ENCODE results near the gene TGM4. TPM values are rescaled to one million over a fixed set of nuclear protein-coding genes. Genes with fewer than 3 reads are reported as not detected.

Gene TGM4
- total and polyA plus RNA-seq, 2 experiments from 2014 or later, result not detected

DNA sequence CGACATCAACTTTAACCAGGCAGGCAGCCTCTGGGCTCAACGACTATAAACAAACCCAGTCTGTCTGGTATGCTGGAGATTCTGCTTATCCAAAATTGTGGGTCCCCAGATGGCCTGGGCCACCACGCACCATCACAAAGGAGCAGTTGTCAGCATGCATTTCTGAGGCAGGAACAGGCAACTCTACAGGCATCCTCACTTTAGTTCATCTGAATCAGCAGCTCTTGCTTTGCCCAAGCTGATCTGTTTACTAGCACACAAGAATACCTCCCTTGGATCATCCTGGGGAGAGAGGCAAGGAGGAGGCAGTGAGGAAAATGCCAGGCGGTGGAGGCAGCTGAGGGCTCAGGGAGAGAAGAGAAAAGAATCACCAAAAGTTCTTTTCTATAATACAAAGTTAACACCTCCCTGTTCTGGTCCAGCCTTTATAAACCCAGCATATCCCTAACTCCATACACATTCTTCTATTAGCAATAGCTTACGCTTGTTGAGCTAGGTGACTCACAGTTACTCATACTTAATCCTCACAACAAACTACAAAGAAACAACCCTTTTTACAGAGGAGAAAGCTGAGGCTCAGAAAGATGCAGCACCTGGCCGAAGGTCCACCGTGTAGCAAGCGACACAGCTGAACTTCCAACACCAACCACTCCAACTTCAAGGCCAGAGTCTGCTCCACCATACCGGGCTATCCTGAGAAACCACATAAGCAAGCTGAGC is 68.0 kb downstream of the TGM4 start:
- Histone ChIP-seq H2AFZ (no peak overlapping the region), H3K4me1 (ENCODE audit: insufficient read depth) (no peaks in the 10 kb centered on the region), H3K4me3 (no peak overlapping the region), H3K27me3 (ENCODE audit: insufficient read depth) (no peaks in the 10 kb centered on the region), H4K20me1 (replicated peaks; ENCODE audit: insufficient read depth) (no peaks in the 10 kb centered on the region; the same call in 1 of the 2 replicates), H3K36me3 (ENCODE audit: insufficient read depth) (peaks cover 4% of the 10 kb centered on the region; the same call in 1 of the 2 replicates), H3K4me2 (no peak overlapping the region), H3F3A (replicated peaks; ENCODE audit: low read depth) (no peaks in the 10 kb centered on the region), H3K9me2 (ENCODE audit: insufficient read depth) (no peaks in the 10 kb centered on the region), H3K79me2 (replicated peaks; ENCODE audit: insufficient read depth) (no peaks in the 10 kb centered on the region), H3K27ac (ENCODE audit: low read depth) (no peak overlapping the region)
- H3K27me3 Mint-ChIP-seq (ENCODE audit: insufficient read depth, low read depth, poor library complexity), result peaks cover 5% of the 10 kb centered on the region
- peaks cover 38% of the 10 kb centered on the region for H3K36me3 Mint-ChIP-seq (ENCODE audit: low read depth)
- no peak for DNase-seq (ENCODE audit: low spot score)
- H3K4me1 Mint-ChIP-seq, result no peaks in the 10 kb centered on the region
- H3K27ac Mint-ChIP-seq, result no peak overlapping the region
- no peaks in the 10 kb centered on the region for H3K9me3 Mint-ChIP-seq
- TF ChIP-seq EZH2phosphoT487 (IDR thresholded peaks at IDR 0.05; ENCODE audit: unreplicated experiment) (no peak), EZH2 (IDR thresholded peaks at IDR 0.05; ENCODE audit: low read depth, unreplicated experiment) (no peak), ZNF331 (CRISPR knock-in tag; IDR thresholded peaks at IDR 0.05; ENCODE audit: low read depth) (no peak), CREB1 (CRISPR knock-in tag; IDR thresholded peaks at IDR 0.05; ENCODE audit: low read depth) (no peak), JUNB (IDR thresholded peaks at IDR 0.05; ENCODE audit: unreplicated experiment) (no peak), POLR2AphosphoS5 (IDR thresholded peaks at IDR 0.05; ENCODE audit: low read depth) (no peak), STAT1 (IDR thresholded peaks at IDR 0.05; ENCODE audit: unreplicated experiment) (no peak), ZNF114 (CRISPR knock-in tag; IDR thresholded peaks at IDR 0.05) (no peak), NANOG (IDR thresholded peaks at IDR 0.05; ENCODE audit: borderline replicate concordance) (no peak)
- TF ChIP-seq, protein P1, sequence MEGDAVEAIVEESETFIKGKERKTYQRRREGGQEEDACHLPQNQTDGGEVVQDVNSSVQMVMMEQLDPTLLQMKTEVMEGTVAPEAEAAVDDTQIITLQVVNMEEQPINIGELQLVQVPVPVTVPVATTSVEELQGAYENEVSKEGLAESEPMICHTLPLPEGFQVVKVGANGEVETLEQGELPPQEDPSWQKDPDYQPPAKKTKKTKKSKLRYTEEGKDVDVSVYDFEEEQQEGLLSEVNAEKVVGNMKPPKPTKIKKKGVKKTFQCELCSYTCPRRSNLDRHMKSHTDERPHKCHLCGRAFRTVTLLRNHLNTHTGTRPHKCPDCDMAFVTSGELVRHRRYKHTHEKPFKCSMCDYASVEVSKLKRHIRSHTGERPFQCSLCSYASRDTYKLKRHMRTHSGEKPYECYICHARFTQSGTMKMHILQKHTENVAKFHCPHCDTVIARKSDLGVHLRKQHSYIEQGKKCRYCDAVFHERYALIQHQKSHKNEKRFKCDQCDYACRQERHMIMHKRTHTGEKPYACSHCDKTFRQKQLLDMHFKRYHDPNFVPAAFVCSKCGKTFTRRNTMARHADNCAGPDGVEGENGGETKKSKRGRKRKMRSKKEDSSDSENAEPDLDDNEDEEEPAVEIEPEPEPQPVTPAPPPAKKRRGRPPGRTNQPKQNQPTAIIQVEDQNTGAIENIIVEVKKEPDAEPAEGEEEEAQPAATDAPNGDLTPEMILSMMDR (conservative IDR thresholded peaks at IDR 0.05; ENCODE audit: low read depth in 2 of 2), result no peak
- TF ChIP-seq, protein P2, sequence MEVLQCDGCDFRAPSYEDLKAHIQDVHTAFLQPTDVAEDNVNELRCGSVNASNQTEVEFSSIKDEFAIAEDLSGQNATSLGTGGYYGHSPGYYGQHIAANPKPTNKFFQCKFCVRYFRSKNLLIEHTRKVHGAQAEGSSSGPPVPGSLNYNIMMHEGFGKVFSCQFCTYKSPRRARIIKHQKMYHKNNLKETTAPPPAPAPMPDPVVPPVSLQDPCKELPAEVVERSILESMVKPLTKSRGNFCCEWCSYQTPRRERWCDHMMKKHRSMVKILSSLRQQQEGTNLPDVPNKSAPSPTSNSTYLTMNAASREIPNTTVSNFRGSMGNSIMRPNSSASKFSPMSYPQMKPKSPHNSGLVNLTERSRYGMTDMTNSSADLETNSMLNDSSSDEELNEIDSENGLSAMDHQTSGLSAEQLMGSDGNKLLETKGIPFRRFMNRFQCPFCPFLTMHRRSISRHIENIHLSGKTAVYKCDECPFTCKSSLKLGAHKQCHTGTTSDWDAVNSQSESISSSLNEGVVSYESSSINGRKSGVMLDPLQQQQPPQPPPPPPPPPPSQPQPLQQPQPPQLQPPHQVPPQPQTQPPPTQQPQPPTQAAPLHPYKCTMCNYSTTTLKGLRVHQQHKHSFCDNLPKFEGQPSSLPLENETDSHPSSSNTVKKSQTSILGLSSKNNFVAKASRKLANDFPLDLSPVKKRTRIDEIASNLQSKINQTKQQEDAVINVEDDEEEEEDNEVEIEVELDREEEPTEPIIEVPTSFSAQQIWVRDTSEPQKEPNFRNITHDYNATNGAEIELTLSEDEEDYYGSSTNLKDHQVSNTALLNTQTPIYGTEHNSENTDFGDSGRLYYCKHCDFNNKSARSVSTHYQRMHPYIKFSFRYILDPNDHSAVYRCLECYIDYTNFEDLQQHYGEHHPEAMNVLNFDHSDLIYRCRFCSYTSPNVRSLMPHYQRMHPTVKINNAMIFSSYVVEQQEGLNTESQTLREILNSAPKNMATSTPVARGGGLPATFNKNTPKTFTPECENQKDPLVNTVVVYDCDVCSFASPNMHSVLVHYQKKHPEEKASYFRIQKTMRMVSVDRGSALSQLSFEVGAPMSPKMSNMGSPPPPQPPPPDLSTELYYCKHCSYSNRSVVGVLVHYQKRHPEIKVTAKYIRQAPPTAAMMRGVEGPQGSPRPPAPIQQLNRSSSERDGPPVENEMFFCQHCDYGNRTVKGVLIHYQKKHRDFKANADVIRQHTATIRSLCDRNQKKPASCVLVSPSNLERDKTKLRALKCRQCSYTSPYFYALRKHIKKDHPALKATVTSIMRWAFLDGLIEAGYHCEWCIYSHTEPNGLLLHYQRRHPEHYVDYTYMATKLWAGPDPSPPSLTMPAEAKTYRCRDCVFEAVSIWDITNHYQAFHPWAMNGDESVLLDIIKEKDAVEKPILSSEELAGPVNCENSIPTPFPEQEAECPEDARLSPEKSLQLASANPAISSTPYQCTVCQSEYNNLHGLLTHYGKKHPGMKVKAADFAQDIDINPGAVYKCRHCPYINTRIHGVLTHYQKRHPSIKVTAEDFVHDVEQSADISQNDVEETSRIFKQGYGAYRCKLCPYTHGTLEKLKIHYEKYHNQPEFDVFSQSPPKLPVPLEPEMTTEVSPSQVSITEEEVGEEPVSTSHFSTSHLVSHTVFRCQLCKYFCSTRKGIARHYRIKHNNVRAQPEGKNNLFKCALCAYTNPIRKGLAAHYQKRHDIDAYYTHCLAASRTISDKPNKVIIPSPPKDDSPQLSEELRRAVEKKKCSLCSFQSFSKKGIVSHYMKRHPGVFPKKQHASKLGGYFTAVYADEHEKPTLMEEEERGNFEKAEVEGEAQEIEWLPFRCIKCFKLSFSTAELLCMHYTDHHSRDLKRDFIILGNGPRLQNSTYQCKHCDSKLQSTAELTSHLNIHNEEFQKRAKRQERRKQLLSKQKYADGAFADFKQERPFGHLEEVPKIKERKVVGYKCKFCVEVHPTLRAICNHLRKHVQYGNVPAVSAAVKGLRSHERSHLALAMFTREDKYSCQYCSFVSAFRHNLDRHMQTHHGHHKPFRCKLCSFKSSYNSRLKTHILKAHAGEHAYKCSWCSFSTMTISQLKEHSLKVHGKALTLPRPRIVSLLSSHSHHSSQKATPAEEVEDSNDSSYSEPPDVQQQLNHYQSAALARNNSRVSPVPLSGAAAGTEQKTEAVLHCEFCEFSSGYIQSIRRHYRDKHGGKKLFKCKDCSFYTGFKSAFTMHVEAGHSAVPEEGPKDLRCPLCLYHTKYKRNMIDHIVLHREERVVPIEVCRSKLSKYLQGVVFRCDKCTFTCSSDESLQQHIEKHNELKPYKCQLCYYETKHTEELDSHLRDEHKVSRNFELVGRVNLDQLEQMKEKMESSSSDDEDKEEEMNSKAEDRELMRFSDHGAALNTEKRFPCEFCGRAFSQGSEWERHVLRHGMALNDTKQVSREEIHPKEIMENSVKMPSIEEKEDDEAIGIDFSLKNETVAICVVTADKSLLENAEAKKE (CRISPR knock-in tag; IDR thresholded peaks at IDR 0.05), result no peak
- TF ChIP-seq, protein P3, sequence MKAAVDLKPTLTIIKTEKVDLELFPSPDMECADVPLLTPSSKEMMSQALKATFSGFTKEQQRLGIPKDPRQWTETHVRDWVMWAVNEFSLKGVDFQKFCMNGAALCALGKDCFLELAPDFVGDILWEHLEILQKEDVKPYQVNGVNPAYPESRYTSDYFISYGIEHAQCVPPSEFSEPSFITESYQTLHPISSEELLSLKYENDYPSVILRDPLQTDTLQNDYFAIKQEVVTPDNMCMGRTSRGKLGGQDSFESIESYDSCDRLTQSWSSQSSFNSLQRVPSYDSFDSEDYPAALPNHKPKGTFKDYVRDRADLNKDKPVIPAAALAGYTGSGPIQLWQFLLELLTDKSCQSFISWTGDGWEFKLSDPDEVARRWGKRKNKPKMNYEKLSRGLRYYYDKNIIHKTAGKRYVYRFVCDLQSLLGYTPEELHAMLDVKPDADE (IDR thresholded peaks at IDR 0.05), result no peak
- TF ChIP-seq, protein P4, sequence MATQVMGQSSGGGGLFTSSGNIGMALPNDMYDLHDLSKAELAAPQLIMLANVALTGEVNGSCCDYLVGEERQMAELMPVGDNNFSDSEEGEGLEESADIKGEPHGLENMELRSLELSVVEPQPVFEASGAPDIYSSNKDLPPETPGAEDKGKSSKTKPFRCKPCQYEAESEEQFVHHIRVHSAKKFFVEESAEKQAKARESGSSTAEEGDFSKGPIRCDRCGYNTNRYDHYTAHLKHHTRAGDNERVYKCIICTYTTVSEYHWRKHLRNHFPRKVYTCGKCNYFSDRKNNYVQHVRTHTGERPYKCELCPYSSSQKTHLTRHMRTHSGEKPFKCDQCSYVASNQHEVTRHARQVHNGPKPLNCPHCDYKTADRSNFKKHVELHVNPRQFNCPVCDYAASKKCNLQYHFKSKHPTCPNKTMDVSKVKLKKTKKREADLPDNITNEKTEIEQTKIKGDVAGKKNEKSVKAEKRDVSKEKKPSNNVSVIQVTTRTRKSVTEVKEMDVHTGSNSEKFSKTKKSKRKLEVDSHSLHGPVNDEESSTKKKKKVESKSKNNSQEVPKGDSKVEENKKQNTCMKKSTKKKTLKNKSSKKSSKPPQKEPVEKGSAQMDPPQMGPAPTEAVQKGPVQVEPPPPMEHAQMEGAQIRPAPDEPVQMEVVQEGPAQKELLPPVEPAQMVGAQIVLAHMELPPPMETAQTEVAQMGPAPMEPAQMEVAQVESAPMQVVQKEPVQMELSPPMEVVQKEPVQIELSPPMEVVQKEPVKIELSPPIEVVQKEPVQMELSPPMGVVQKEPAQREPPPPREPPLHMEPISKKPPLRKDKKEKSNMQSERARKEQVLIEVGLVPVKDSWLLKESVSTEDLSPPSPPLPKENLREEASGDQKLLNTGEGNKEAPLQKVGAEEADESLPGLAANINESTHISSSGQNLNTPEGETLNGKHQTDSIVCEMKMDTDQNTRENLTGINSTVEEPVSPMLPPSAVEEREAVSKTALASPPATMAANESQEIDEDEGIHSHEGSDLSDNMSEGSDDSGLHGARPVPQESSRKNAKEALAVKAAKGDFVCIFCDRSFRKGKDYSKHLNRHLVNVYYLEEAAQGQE (IDR thresholded peaks at IDR 0.05; ENCODE audit: unreplicated experiment), result no peak
- ATAC-seq, result no peak
- H3K4me3 Mint-ChIP-seq, result no peak overlapping the region
